GM12892 (cell line): Measurements from ENCODE around the gene C1QTNF1.

Experiments used
- DNase-seq: peaks from one replicate; pipeline ENCODE4 v3.0.0; 2011; ENCODE audit not compliant: insufficient read length
- FAIRE-seq: peaks from 2 replicates; lab custom pipeline; 2011; peaks lifted over from hg19 to GRCh38; lab: Jason Lieb, UNC
- POLR2A ChIP-seq: IDR thresholded peaks from 2 replicates; pipeline ENCODE4 v1.6.1; 2011; ENCODE audit warnings: low read depth, low read length, control low read depth
- POLR2AphosphoS5 ChIP-seq: IDR thresholded peaks from 2 replicates; pipeline ENCODE4 v1.6.1; 2011; ENCODE audit warnings: low read depth, low read length, control low read depth
- TAF1 ChIP-seq: IDR thresholded peaks from 2 replicates; pipeline ENCODE4 v1.6.1; 2011; ENCODE audit warnings: low read depth, mild to moderate bottlenecking, control low read depth, low read length, borderline replicate concordance

Gene C1QTNF1

DNA sequence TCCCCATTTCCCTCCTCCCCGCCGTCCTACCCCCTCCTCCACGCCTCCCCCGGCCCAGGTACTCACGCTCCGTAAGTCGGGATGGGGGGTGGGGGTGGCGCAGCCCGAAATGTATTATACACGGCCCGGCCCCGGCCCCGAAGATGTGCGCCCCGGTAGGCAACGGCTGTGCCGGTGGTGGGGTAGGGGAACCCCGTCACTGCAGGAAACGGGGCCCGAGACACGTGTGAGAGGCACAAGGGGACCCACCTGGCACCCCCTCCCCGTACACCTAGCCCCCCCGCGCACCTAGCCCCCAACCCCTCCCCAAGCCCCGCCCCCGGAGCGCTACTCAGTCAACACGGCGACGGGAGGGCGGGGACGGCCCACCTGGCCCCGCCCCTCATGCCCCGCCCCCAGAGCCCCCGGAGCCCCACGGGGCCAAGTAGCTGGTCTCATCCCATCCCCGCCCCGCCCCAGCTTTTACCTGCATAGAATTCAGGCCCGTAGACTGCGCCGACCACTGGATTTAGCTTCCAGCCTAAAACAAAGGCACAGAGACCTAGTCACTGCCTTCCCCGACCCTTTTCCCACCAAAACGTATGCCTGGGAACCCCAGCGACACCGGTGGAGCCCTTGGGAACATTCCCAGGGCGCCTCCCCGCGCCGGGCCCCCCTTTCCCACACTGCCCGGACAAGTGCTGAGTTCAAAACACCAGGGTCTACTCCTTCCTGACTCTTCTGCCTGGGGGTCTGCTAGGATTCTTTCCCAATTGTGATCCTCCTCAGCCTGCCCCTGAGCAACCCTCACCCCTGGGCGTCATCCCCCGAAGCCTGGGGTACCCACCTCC, 73.5 kb downstream of the C1QTNF1 start:
- DNase-seq (no peak), FAIRE-seq (no peak)
- TF ChIP-seq TAF1 (no peak), POLR2AphosphoS5 (no peak), POLR2A (no peak)

DNA sequence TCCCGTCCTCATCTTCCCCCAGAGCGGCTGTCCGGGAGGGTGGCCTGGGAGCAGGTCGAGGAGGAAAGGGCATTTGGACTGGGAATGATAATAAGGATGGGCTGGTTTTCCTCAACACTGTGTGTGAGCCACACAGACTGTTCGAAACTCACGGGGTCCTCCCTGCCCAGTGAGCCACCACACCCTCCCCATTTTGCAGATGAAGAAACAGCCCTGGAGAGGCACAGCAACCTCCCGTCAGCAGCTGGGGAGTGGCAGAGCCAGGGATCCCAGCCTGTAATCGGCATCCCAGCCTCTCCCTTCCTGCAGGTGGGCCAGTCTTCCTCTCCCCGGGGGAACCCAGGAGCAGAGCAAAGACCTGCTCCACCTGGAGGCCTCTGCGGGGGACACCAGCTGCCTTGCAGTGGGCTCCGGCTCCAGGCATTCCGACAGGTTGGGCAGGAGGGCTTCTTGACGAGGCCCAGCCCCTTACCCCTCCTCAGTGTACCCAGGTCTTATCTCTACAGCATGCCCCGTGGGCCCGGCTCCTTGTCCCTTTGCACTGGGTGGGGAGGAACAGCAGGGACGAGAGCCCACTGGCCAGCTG, 74.4 kb downstream of the C1QTNF1 start:
- no peak for DNase-seq
- TF ChIP-seq POLR2A (no peak), TAF1 (no peak)
- no peak for FAIRE-seq
